GM23338 (cell line): ENCODE results near the gene TCL1A. TPM values are rescaled to one million over a fixed set of nuclear protein-coding genes. Genes with fewer than 3 reads are reported as not detected.

ENCODE experiments used
- ATAC-seq: fragments of 200-7000 bp; cut with Tn5 transposase; 3 replicates; pipeline ENCODE4 v1.9.1; 2020
- DNase-seq: peaks from one replicate; pipeline ENCODE4 v3.0.0-alpha.2; 2015; ENCODE audit warnings: low spot score
- H2AFZ ChIP-seq: fragments of 200-600 bp; sonication (generic); 2 replicates; pipeline ENCODE4 v1.8.0; 2016; ENCODE audit warnings: antibody characterized with exemption, mild to moderate bottlenecking, moderate library complexity
- H3F3A ChIP-seq: fragments of 200-600 bp; sonication (generic); replicated peaks from 2 replicates; pipeline ENCODE4 v1.8.0; 2017; ENCODE audit warnings: antibody characterized with exemption, mixed run types, low read depth
- H3K27ac ChIP-seq: fragments of 200-600 bp; sonication (generic); 2 replicates; pipeline ENCODE4 v1.6.1; 2016; ENCODE audit warnings: low read depth
- H3K27me3 ChIP-seq: fragments of 200-600 bp; sonication (generic); 2 replicates; pipeline ENCODE4 v1.8.0; 2016; ENCODE audit warnings: mild to moderate bottlenecking, mixed run types, moderate library complexity; ENCODE audit not compliant: insufficient read depth
- H3K36me3 ChIP-seq: fragments of 200-600 bp; sonication (generic); 2 replicates; pipeline ENCODE4 v1.8.0; 2016; ENCODE audit warnings: mild to moderate bottlenecking; ENCODE audit not compliant: insufficient read depth
- H3K4me1 ChIP-seq: fragments of 200-600 bp; sonication (generic); 2 replicates; pipeline ENCODE4 v1.8.0; 2016; ENCODE audit warnings: mild to moderate bottlenecking, moderate library complexity; ENCODE audit not compliant: insufficient read depth
- H3K4me2 ChIP-seq: fragments of 200-600 bp; sonication (generic); 2 replicates; pipeline ENCODE4 v1.7.1; 2017; ENCODE audit warnings: mixed run types
- H3K4me3 ChIP-seq: fragments of 200-600 bp; sonication (generic); 2 replicates; pipeline ENCODE4 v1.6.1; 2016; ENCODE audit warnings: mixed run types
- H3K79me2 ChIP-seq: fragments of 200-600 bp; sonication (generic); replicated peaks from 2 replicates; pipeline ENCODE4 v1.8.0; 2017; ENCODE audit warnings: mild to moderate bottlenecking; ENCODE audit not compliant: insufficient read depth
- H3K9me2 ChIP-seq: fragments of 200-600 bp; sonication (generic); 2 replicates; pipeline ENCODE4 v1.8.0; 2017; ENCODE audit not compliant: insufficient read depth
- H4K20me1 ChIP-seq: fragments of 200-600 bp; sonication (generic); replicated peaks from 2 replicates; pipeline ENCODE4 v1.8.0; 2017; ENCODE audit warnings: mild to moderate bottlenecking; ENCODE audit not compliant: insufficient read depth
- H3K27ac Mint-ChIP-seq: 2 replicates; pipeline ENCODE4 v1.8.0; 2020; ENCODE audit warnings: inconsistent platforms, mild to moderate bottlenecking, moderate library complexity, mixed read lengths
- H3K27me3 Mint-ChIP-seq: 3 replicates; pipeline ENCODE4 v1.8.0; 2022; ENCODE audit warnings: low read depth, mild to moderate bottlenecking, moderate library complexity, mixed read lengths, inconsistent platforms; ENCODE audit not compliant: insufficient read depth, poor library complexity
- H3K36me3 Mint-ChIP-seq: 3 replicates; pipeline ENCODE4 v1.8.0; 2021; ENCODE audit warnings: low read depth, mild to moderate bottlenecking, inconsistent platforms, moderate library complexity, mixed read lengths
- H3K4me1 Mint-ChIP-seq: 3 replicates; pipeline ENCODE4 v1.8.0; 2020; ENCODE audit warnings: mild to moderate bottlenecking, inconsistent platforms, mixed read lengths
- H3K4me3 Mint-ChIP-seq: 3 replicates; pipeline ENCODE4 v1.8.0; 2021; ENCODE audit warnings: moderate library complexity, mild to moderate bottlenecking, inconsistent platforms, mixed read lengths
- H3K9me3 Mint-ChIP-seq: 3 replicates; pipeline ENCODE4 v1.8.0; 2020; ENCODE audit warnings: moderate library complexity, mild to moderate bottlenecking, inconsistent platforms, mixed read lengths
- JUNB ChIP-seq: IDR thresholded peaks from one replicate; pipeline ENCODE4 v1.6.1; 2016; ENCODE audit warnings: antibody characterized with exemption; ENCODE audit not compliant: unreplicated experiment
- NANOG ChIP-seq: IDR thresholded peaks from 2 replicates; pipeline ENCODE4 v1.6.1; 2016; ENCODE audit warnings: antibody characterized with exemption, borderline replicate concordance
- REST ChIP-seq: IDR thresholded peaks from one replicate; pipeline ENCODE4 v1.6.1; 2018; ENCODE audit warnings: antibody characterized with exemption; ENCODE audit not compliant: unreplicated experiment
- ZNF331 ChIP-seq: fragments of 250-450 bp; sonication (Bioruptor Pico); IDR thresholded peaks from 2 replicates; pipeline ENCODE4 v1.5.0; 2020; ENCODE audit warnings: low read depth, mild to moderate bottlenecking, moderate library complexity
- ZNF462 ChIP-seq: fragments of 250-450 bp; sonication (Bioruptor Pico); IDR thresholded peaks from 2 replicates; pipeline ENCODE4 v1.5.0; 2020; ENCODE audit warnings: mild to moderate bottlenecking, moderate library complexity
- polyA plus RNA-seq: library from polyadenylated mRNA; unstranded; fragments of >200 nt; fragmentation: Nextera tagmentation; extraction: Ambion mirVana; gene quantifications from 2 replicates; pipeline ENCODE4 v1.2.1, GENCODE V29; 2016
- total RNA-seq: library from RNA; depleted of rRNA; stranded (reverse); fragments of >200 nt; shearing (Covaris generic); gene quantifications from 2 replicates; pipeline ENCODE4 v1.2.3, GENCODE V29; 2014
- TF ChIP-seq, protein P1 (sequence below), 2 experiments: fragments of 200-600 bp in 1 of 2; sonication (generic) in 1 of 2; conservative IDR thresholded peaks; 2 replicates each; pipeline versions ENCODE4 v1.5.1 to v1.6.1; 2016 to 2017; ENCODE audit warnings: antibody characterized with exemption in 2 of 2, low read depth in 2 of 2, mild to moderate bottlenecking in 2 of 2, moderate library complexity in 1 of 2

TCL1A gene
- total and polyA plus RNA-seq, 2 experiments from 2014 or later = 3.6 to 5.3 TPM

- peaks cover 2% of the 10 kb centered on the region for H3K27me3 Mint-ChIP-seq
- no peak overlapping the region for H3K4me3 Mint-ChIP-seq
- peaks cover 4% of the 10 kb centered on the region for H3K4me1 ChIP-seq
- H3K9me2 ChIP-seq = peaks cover 15% of the 10 kb centered on the region; the same call in 1 of the 2 replicates
- H3K9me3 Mint-ChIP-seq = peaks cover 16% of the 10 kb centered on the region
- peaks cover 14% of the 10 kb centered on the region for H3K4me1 Mint-ChIP-seq
- H3K27me3 ChIP-seq = no peaks in the 10 kb centered on the region
- DNase-seq (peak; percentile 58), ATAC-seq (peak; percentile 55)
- H4K20me1 ChIP-seq = no peaks in the 10 kb centered on the region
- TF ChIP-seq JUNB = no peak
- TF ChIP-seq ZNF331 (CRISPR knock-in tag) = no peak
- TF ChIP-seq, protein P1, sequence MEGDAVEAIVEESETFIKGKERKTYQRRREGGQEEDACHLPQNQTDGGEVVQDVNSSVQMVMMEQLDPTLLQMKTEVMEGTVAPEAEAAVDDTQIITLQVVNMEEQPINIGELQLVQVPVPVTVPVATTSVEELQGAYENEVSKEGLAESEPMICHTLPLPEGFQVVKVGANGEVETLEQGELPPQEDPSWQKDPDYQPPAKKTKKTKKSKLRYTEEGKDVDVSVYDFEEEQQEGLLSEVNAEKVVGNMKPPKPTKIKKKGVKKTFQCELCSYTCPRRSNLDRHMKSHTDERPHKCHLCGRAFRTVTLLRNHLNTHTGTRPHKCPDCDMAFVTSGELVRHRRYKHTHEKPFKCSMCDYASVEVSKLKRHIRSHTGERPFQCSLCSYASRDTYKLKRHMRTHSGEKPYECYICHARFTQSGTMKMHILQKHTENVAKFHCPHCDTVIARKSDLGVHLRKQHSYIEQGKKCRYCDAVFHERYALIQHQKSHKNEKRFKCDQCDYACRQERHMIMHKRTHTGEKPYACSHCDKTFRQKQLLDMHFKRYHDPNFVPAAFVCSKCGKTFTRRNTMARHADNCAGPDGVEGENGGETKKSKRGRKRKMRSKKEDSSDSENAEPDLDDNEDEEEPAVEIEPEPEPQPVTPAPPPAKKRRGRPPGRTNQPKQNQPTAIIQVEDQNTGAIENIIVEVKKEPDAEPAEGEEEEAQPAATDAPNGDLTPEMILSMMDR (conservative IDR thresholded peaks at IDR 0.05; ENCODE audit: low read depth in 2 of 2) = peak; percentile 15 to 44; a peak in 3 of 4 replicates
- no peak for TF ChIP-seq ZNF462 (CRISPR knock-in tag)
- no peak for TF ChIP-seq NANOG
- no peak for TF ChIP-seq REST
- no peaks in the 10 kb centered on the region for H3K79me2 ChIP-seq
- no peaks in the 10 kb centered on the region for H3K36me3 ChIP-seq
- no peaks in the 10 kb centered on the region for H3F3A ChIP-seq
- no peak overlapping the region for H3K4me3 ChIP-seq
- no peak overlapping the region for H3K27ac Mint-ChIP-seq
- no peak overlapping the region for H3K27ac ChIP-seq
- 0 out of 2 replicates have a peak overlapping the region, but pooled peaks have one; percentile 14 for H2AFZ ChIP-seq
- H3K4me2 ChIP-seq = 0 out of 2 replicates have a peak overlapping the region, but pooled peaks have one; percentile 20
- peaks cover 4% of the 10 kb centered on the region; the same call in 2 of the 3 replicates for H3K36me3 Mint-ChIP-seq
Measured at GRCh38 chr14:95679998-95680735, 33.8 kb downstream of the TCL1A start.
